ENCODE data around the gene KIAA2012. TPM values are rescaled to one million over a fixed set of nuclear protein-coding genes. Genes with fewer than 3 reads are reported as not detected.
"Not testable (repeated sequence)": the region's sequence is repeated elsewhere in the genome, so short reads cannot be mapped to it uniquely, and the experiment has no call there.

Gene KIAA2012
- total RNA-seq, 1 donor from 2014 or later, result not detected

DNA sequence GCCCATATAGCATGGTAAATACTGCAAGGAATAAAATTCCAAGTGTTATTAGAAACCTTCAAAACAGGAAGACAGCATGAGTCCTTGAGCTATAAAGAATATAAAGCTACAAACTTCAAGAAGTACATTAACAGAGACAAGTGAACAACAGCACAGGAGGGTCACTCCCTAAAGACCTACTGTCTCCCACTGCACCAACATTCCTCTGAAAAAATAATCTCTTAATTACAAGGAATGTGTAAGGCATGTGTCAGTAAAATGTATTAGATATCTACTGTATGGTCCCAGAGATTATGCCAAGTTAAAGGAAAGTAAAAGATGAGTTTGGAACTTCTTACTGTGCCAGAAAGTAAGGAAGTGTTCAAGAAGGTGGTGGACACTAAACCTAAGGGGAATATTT lies 135.5 kb downstream of the KIAA2012 start:
- Mint-ChIP-seq H3K9me3 (ENCODE audit: low read depth) (no peaks in the 10 kb centered on the region), H3K27ac (no peak overlapping the region), H3K4me3 (ENCODE audit: low read depth) (no peak overlapping the region), H3K4me1 (ENCODE audit: low read depth) (no peaks in the 10 kb centered on the region), H3K27me3 (no peaks in the 10 kb centered on the region), H3K36me3 (ENCODE audit: insufficient read depth) (peaks cover 17% of the 10 kb centered on the region)
- DNase-seq (ENCODE audit: low spot score, unreplicated experiment), result no peak
- TF ChIP-seq, protein P1, sequence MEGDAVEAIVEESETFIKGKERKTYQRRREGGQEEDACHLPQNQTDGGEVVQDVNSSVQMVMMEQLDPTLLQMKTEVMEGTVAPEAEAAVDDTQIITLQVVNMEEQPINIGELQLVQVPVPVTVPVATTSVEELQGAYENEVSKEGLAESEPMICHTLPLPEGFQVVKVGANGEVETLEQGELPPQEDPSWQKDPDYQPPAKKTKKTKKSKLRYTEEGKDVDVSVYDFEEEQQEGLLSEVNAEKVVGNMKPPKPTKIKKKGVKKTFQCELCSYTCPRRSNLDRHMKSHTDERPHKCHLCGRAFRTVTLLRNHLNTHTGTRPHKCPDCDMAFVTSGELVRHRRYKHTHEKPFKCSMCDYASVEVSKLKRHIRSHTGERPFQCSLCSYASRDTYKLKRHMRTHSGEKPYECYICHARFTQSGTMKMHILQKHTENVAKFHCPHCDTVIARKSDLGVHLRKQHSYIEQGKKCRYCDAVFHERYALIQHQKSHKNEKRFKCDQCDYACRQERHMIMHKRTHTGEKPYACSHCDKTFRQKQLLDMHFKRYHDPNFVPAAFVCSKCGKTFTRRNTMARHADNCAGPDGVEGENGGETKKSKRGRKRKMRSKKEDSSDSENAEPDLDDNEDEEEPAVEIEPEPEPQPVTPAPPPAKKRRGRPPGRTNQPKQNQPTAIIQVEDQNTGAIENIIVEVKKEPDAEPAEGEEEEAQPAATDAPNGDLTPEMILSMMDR (IDR thresholded peaks at IDR 0.05; ENCODE audit: unreplicated experiment), result no peak

- no peak overlapping the region for H3K4me3 Mint-ChIP-seq (ENCODE audit: low read depth)
- TF ChIP-seq, protein P1 (IDR thresholded peaks at IDR 0.05; ENCODE audit: unreplicated experiment), result no peak
- H3K4me1 Mint-ChIP-seq (ENCODE audit: low read depth), result no peaks in the 10 kb centered on the region
- no peak overlapping the region for H3K27ac Mint-ChIP-seq
- H3K36me3 Mint-ChIP-seq (ENCODE audit: insufficient read depth), result peaks cover 15% of the 10 kb centered on the region
- H3K9me3 Mint-ChIP-seq (ENCODE audit: low read depth), result no peaks in the 10 kb centered on the region
- no peak for DNase-seq (ENCODE audit: low spot score, unreplicated experiment)
- H3K27me3 Mint-ChIP-seq, result no peaks in the 10 kb centered on the region
These were observed 142.1 kb downstream of the KIAA2012 start for GRCh38 chr2:202215179-202215578.

DNA sequence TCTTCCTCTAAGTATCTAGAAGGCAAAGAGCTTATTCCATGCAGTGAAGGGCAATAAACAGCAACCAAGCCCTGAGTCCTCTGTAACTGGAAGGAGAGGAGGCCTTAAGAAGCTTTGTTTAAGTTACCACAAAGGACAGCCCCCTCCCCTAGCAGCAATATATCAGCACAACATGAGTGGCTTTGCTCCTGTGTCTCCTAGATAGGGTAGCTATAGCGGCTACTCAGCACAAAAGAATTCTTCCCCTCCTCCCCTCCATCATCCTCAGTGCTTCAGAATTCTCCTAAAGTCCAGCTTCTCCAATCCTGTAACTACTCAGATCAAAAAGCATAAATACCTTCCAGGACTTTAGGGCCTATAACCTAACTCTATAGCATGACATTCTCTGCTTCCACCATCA lies 148.8 kb downstream of the KIAA2012 start:
- no peaks in the 10 kb centered on the region for H3K9me3 Mint-ChIP-seq (ENCODE audit: low read depth)
- peaks cover 23% of the 10 kb centered on the region for H3K36me3 Mint-ChIP-seq (ENCODE audit: insufficient read depth)
- H3K27ac Mint-ChIP-seq, result peak overlapping the region; percentile 2
- no peak for DNase-seq (ENCODE audit: low spot score, unreplicated experiment)
- peaks cover 4% of the 10 kb centered on the region for H3K4me1 Mint-ChIP-seq (ENCODE audit: low read depth)
- no peaks in the 10 kb centered on the region for H3K27me3 Mint-ChIP-seq
- H3K4me3 Mint-ChIP-seq (ENCODE audit: low read depth), result no peak overlapping the region
- TF ChIP-seq, protein P1 (IDR thresholded peaks at IDR 0.05; ENCODE audit: unreplicated experiment), result no peak

GRCh38 chr2:202237787-202238233 lies 164.8 kb downstream of the KIAA2012 start:
- Mint-ChIP-seq H3K27me3 (no peaks in the 10 kb centered on the region), H3K9me3 (ENCODE audit: low read depth) (no peaks in the 10 kb centered on the region), H3K4me3 (ENCODE audit: low read depth) (peak overlapping the region; percentile 99), H3K4me1 (ENCODE audit: low read depth) (peaks cover 12% of the 10 kb centered on the region), H3K27ac (peak overlapping the region; percentile 97), H3K36me3 (ENCODE audit: insufficient read depth) (no peaks in the 10 kb centered on the region)
- DNase-seq (ENCODE audit: low spot score, unreplicated experiment), result peak; percentile 11
- TF ChIP-seq, protein P1 (IDR thresholded peaks at IDR 0.05; ENCODE audit: unreplicated experiment), result no peak

GRCh38 chr2:202238234-202239197 lies 165.5 kb downstream of the KIAA2012 start, which contains the start of gene SUMO1:
Gene SUMO1, minus strand, starts transcription at chr2:202238597. Its CDS starts 146 bp downstream, at chr2:202238451.
- H3K36me3 Mint-ChIP-seq (ENCODE audit: insufficient read depth), result no peaks in the 10 kb centered on the region
- TF ChIP-seq, protein P1 (IDR thresholded peaks at IDR 0.05; ENCODE audit: unreplicated experiment), result peak; percentile 15
- peaks cover 12% of the 10 kb centered on the region for H3K4me1 Mint-ChIP-seq (ENCODE audit: low read depth)
- peak; percentile 72 for DNase-seq (ENCODE audit: low spot score, unreplicated experiment)
- H3K4me3 Mint-ChIP-seq (ENCODE audit: low read depth), result peak within 1 kb of the TSS; percentile 99
- H3K27me3 Mint-ChIP-seq, result no peaks in the 10 kb centered on the region
- no peaks in the 10 kb centered on the region for H3K9me3 Mint-ChIP-seq (ENCODE audit: low read depth)
- H3K27ac Mint-ChIP-seq, result peak within 1 kb of the TSS; percentile 99

- H3K36me3 Mint-ChIP-seq (ENCODE audit: insufficient read depth); DNase-seq (ENCODE audit: low spot score, unreplicated experiment); H3K9me3 Mint-ChIP-seq (ENCODE audit: low read depth); H3K4me3 Mint-ChIP-seq (ENCODE audit: low read depth); H3K4me1 Mint-ChIP-seq (ENCODE audit: low read depth); H3K27ac Mint-ChIP-seq; H3K27me3 Mint-ChIP-seq: not testable (repeated sequence)
These were observed 174.7 kb downstream of the KIAA2012 start for GRCh38 chr2:202247710-202248109.
